ENCODE data around the gene CELF6. TPM values are rescaled to one million over a fixed set of nuclear protein-coding genes. Genes with fewer than 3 reads are reported as not detected.

The CELF6 gene
- polyA plus RNA-seq, 1 donor from 2014 or later, result 68.6 TPM

GRCh38 chr15:72236381-72237003 is 83.5 kb downstream of the CELF6 start:
- H3K9ac ChIP-seq (ENCODE audit: low read length), result no peak overlapping the region

GRCh38 chr15:72235298-72235697 is 84.7 kb downstream of the CELF6 start:
- no peak overlapping the region for H3K27ac ChIP-seq (ENCODE audit: low read length)
- H3K4me2 ChIP-seq (ENCODE audit: low read length), result no peak overlapping the region
- no peak overlapping the region for H2AFZ ChIP-seq (ENCODE audit: low read depth, low read length)
- no peak overlapping the region for H3K4me3 ChIP-seq (ENCODE audit: low read length)
- no peaks in the 10 kb centered on the region for H3K9me2 ChIP-seq (ENCODE audit: insufficient read depth, low read length)
- no peaks in the 10 kb centered on the region for H3K27me3 ChIP-seq (ENCODE audit: insufficient read depth, low read depth, low read length)
- no peaks in the 10 kb centered on the region for H3K79me2 ChIP-seq (replicated peaks; ENCODE audit: insufficient read depth, low read length)
- TF ChIP-seq REST (IDR thresholded peaks at IDR 0.05; ENCODE audit: borderline replicate concordance) (no peak), EZH2 (IDR thresholded peaks at IDR 0.05; ENCODE audit: borderline replicate concordance, insufficient read depth, low read length, poor library complexity, severe bottlenecking) (no peak), RAD21 (conservative IDR thresholded peaks at IDR 0.05) (no peak), EP300 (conservative IDR thresholded peaks at IDR 0.05; ENCODE audit: poor library complexity, severe bottlenecking) (no peak), SMC3 (conservative IDR thresholded peaks at IDR 0.05; ENCODE audit: poor library complexity) (no peak)
- H4K20me1 ChIP-seq (ENCODE audit: insufficient read depth), result no peaks in the 10 kb centered on the region
- H3F3A ChIP-seq (ENCODE audit: insufficient read depth, low read length, poor library complexity, severe bottlenecking), result no peaks in the 10 kb centered on the region
- no peaks in the 10 kb centered on the region for H3K9me3 ChIP-seq (ENCODE audit: low read length)
- H3K36me3 ChIP-seq (ENCODE audit: insufficient read depth, low read length), result no peaks in the 10 kb centered on the region
- H3K9ac ChIP-seq (ENCODE audit: low read length), result no peak overlapping the region

More at GRCh38 chr15:72236381-72237003, 83.5 kb downstream of the CELF6 start:
- TF ChIP-seq REST (IDR thresholded peaks at IDR 0.05; ENCODE audit: borderline replicate concordance) (no peak), TAF1 (IDR thresholded peaks at IDR 0.05; ENCODE audit: low read depth) (no peak), CTCF (IDR thresholded peaks at IDR 0.05; ENCODE audit: poor library complexity, severe bottlenecking) (no peak), RAD21 (conservative IDR thresholded peaks at IDR 0.05) (no peak), EP300 (conservative IDR thresholded peaks at IDR 0.05; ENCODE audit: poor library complexity, severe bottlenecking) (no peak), POLR2AphosphoS5 (IDR thresholded peaks at IDR 0.05) (no peak), SMC3 (conservative IDR thresholded peaks at IDR 0.05; ENCODE audit: poor library complexity) (no peak), MXI1 (conservative IDR thresholded peaks at IDR 0.05; ENCODE audit: poor library complexity, severe bottlenecking) (no peak), EZH2 (IDR thresholded peaks at IDR 0.05; ENCODE audit: borderline replicate concordance, insufficient read depth, low read length, poor library complexity, severe bottlenecking) (no peak)
- Histone ChIP-seq H3K36me3 (ENCODE audit: insufficient read depth, low read length) (no peaks in the 10 kb centered on the region), H3K9me3 (ENCODE audit: low read length) (no peaks in the 10 kb centered on the region), H3F3A (ENCODE audit: insufficient read depth, low read length, poor library complexity, severe bottlenecking) (no peaks in the 10 kb centered on the region), H3K9me2 (ENCODE audit: insufficient read depth, low read length) (no peaks in the 10 kb centered on the region), H3K79me2 (replicated peaks; ENCODE audit: insufficient read depth, low read length) (no peaks in the 10 kb centered on the region), H3K4me3 (ENCODE audit: low read length) (no peak overlapping the region), H3K27ac (ENCODE audit: low read length) (no peak overlapping the region), H3K27me3 (ENCODE audit: insufficient read depth, low read depth, low read length) (no peaks in the 10 kb centered on the region), H3K4me2 (ENCODE audit: low read length) (no peak overlapping the region), H2AFZ (ENCODE audit: low read depth, low read length) (no peak overlapping the region), H4K20me1 (ENCODE audit: insufficient read depth) (no peaks in the 10 kb centered on the region)
